WTC11 (cell line): ENCODE measurements around the gene KRT36.

Experiments used
- CTCF ChIP-seq: fragments of 200-600 bp; IDR thresholded peaks from 2 replicates; pipeline ENCODE4 v1.8.0; 2022; ENCODE audit warnings: antibody characterized with exemption
- ZNF317 ChIP-seq: sonication (generic); formaldehyde crosslinking; IDR thresholded peaks from 2 replicates; pipeline ENCODE4 v1.8.1; 2023; ENCODE audit warnings: low read depth, mild to moderate bottlenecking, moderate library complexity, missing genetic modification reagents, borderline replicate concordance

DNA sequence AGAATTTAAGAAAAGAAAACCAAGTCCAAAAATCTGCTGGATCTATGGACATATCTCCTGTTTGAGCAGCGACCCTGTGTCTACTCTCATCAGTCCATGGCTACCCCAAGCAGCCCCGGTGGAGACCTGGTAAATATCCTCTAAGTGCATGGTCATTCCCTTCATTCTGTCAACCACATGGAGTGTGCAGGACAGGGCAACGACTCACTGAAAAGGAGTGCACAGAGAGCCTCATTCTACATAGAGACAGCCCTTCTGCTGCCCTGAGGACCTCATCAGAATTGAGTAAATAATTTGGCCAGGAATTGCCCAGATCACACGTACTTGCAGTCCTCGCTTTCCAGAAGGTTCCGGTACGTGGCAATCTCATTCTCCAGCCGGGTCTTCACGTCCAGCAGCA, 51.9 kb downstream of the KRT36 start:
- TF ChIP-seq ZNF317 (CRISPR knock-in tag) (no peak), CTCF (no peak)
